Hepatocyte (in vitro differentiated cells): Measurements from ENCODE around the gene BST2. TPM values are rescaled to one million over a fixed set of nuclear protein-coding genes. Genes with fewer than 3 reads are reported as not detected.

Experiments
- DNase-seq: peaks from one replicate; pipeline ENCODE4 v3.0.0-alpha.2; 2016; ENCODE audit warnings: low spot score
- H2AFZ ChIP-seq: fragments of 200-600 bp; sonication (generic); 2 replicates; pipeline ENCODE4 v1.6.0; 2016; ENCODE audit warnings: antibody characterized with exemption, mild to moderate bottlenecking
- H3K27ac ChIP-seq: fragments of 200-600 bp; sonication (generic); 2 replicates; pipeline ENCODE4 v1.5.1; 2016; ENCODE audit warnings: mild to moderate bottlenecking
- H3K27me3 ChIP-seq: fragments of 200-600 bp; sonication (generic); 2 replicates; pipeline ENCODE4 v1.6.1; 2016
- H3K36me3 ChIP-seq: fragments of 200-600 bp; sonication (generic); replicated peaks from 2 replicates; pipeline ENCODE4 v1.5.1; 2016; ENCODE audit warnings: low read depth; ENCODE audit not compliant: insufficient read depth
- H3K4me1 ChIP-seq: fragments of 200-600 bp; sonication (generic); 2 replicates; pipeline ENCODE4 v1.5.1; 2016; ENCODE audit warnings: mild to moderate bottlenecking, moderate library complexity; ENCODE audit not compliant: insufficient read depth
- H3K4me2 ChIP-seq: fragments of 200-600 bp; sonication (generic); 2 replicates; pipeline ENCODE4 v1.6.0; 2016
- H3K4me3 ChIP-seq: fragments of 200-600 bp; sonication (generic); 2 replicates; pipeline ENCODE4 v1.5.1; 2016; ENCODE audit warnings: mild to moderate bottlenecking
- H3K79me2 ChIP-seq: fragments of 200-600 bp; sonication (generic); 2 replicates; pipeline ENCODE4 v1.6.0; 2017; ENCODE audit warnings: mild to moderate bottlenecking
- H3K9me2 ChIP-seq: fragments of 200-600 bp; sonication (generic); replicated peaks from 2 replicates; pipeline ENCODE4 v1.6.0; 2017; ENCODE audit warnings: mild to moderate bottlenecking; ENCODE audit not compliant: insufficient read depth
- H3K9me3 ChIP-seq: fragments of 200-600 bp; sonication (generic); 2 replicates; pipeline ENCODE4 v1.5.1; 2016; ENCODE audit warnings: low read depth, mild to moderate bottlenecking
- H4K20me1 ChIP-seq: fragments of 200-600 bp; sonication (generic); 2 replicates; pipeline ENCODE4 v1.6.0; 2016; ENCODE audit warnings: mild to moderate bottlenecking; ENCODE audit not compliant: insufficient read depth, poor library complexity, severe bottlenecking
- EZH2 ChIP-seq: fragments of 200-600 bp; sonication (generic); IDR thresholded peaks from 2 replicates; pipeline ENCODE4 v1.6.1; 2016; ENCODE audit warnings: antibody characterized with exemption, mild to moderate bottlenecking, borderline replicate concordance
- EZH2phosphoT487 ChIP-seq: fragments of 200-600 bp; sonication (generic); IDR thresholded peaks from one replicate; pipeline ENCODE4 v1.6.1; 2018; ENCODE audit warnings: antibody characterized with exemption, mild to moderate bottlenecking, low read depth, moderate library complexity; ENCODE audit not compliant: unreplicated experiment, severe bottlenecking
- WGBS: methylation state at CpG from one replicate; pipeline ENCODE4 v1.1.6; 2016; ENCODE audit warnings: low lambda C conversion rate; ENCODE audit errors: missing lambda C conversion rate; 5-methylcytosine and 5-hydroxymethylcytosine counted together
- polyA plus RNA-seq: library from polyadenylated mRNA; unstranded; fragments of >200 nt; fragmentation: Nextera tagmentation; extraction: Ambion mirVana; gene quantifications from 2 replicates; pipeline ENCODE4 v1.2.1, GENCODE V29; 2016
- total RNA-seq: library from RNA; depleted of rRNA; stranded (reverse); fragments of >200 nt; gene quantifications from 2 replicates; pipeline ENCODE4 v1.2.3, GENCODE V29; 2014
- TF ChIP-seq, protein P1 (sequence below): fragments of 200-600 bp; sonication (generic); IDR thresholded peaks from 2 replicates; pipeline ENCODE4 v1.5.1; 2016; ENCODE audit warnings: antibody characterized with exemption, mild to moderate bottlenecking; ENCODE audit not compliant: poor library complexity

Gene BST2
- total and polyA plus RNA-seq, 2 experiments from 2014 or later: 43.2 to 129 TPM

DNA sequence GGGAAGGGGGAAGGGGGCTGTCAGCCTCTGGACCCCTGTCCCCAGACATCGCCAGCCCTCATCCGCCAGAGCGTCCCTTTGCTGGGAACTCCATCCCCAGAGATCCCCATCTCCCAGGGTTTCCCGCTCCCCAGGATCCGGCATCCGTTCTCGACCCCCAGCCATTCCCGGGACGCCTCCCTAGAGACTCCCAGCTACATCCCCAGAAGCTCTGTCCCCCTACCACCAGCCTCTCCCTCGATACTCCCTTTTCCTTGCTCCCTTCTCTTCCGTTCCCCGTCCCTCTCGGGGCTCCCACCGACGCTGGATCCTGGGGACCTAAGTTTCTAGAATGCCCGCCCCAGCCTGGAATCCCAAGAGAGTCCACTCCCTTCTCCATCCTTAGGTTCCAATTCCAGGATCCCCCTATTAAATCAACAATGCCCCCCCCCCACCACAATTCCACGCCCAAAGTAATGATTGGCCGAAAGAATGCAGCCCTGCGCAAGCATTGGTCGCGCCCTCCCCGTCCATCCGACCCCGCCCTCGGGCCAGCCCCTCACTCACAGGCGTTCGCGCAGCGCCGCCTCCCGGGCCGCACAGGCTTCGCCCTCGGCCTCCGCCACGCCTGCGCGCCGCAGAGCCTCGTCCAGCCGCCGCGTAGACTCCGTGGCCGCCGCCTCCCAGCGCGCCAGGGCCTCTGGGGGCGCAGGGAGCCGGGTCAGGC, 14.6 kb downstream of the BST2 start:
- WGBS: 2% methylated on average over 34 of the region's 50 CpGs
- no peaks in the 10 kb centered on the region for H3K9me3 ChIP-seq
- H4K20me1 ChIP-seq: no peaks in the 10 kb centered on the region
- TF ChIP-seq EZH2 (no peak), EZH2phosphoT487 (no peak)
- TF ChIP-seq, protein P1, sequence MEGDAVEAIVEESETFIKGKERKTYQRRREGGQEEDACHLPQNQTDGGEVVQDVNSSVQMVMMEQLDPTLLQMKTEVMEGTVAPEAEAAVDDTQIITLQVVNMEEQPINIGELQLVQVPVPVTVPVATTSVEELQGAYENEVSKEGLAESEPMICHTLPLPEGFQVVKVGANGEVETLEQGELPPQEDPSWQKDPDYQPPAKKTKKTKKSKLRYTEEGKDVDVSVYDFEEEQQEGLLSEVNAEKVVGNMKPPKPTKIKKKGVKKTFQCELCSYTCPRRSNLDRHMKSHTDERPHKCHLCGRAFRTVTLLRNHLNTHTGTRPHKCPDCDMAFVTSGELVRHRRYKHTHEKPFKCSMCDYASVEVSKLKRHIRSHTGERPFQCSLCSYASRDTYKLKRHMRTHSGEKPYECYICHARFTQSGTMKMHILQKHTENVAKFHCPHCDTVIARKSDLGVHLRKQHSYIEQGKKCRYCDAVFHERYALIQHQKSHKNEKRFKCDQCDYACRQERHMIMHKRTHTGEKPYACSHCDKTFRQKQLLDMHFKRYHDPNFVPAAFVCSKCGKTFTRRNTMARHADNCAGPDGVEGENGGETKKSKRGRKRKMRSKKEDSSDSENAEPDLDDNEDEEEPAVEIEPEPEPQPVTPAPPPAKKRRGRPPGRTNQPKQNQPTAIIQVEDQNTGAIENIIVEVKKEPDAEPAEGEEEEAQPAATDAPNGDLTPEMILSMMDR: peak; percentile 70
- peak overlapping the region; percentile 31 for H3K4me3 ChIP-seq
- peak; percentile 97 for DNase-seq
- peak overlapping the region; percentile 68 for H2AFZ ChIP-seq
- H3K79me2 ChIP-seq: no peaks in the 10 kb centered on the region
- H3K27me3 ChIP-seq: peaks cover 9% of the 10 kb centered on the region
- H3K9me2 ChIP-seq: no peaks in the 10 kb centered on the region
- no peaks in the 10 kb centered on the region for H3K36me3 ChIP-seq
- peak overlapping the region; percentile 92 for H3K4me2 ChIP-seq
- H3K4me1 ChIP-seq: peaks cover 5% of the 10 kb centered on the region
- no peak overlapping the region for H3K27ac ChIP-seq

DNA sequence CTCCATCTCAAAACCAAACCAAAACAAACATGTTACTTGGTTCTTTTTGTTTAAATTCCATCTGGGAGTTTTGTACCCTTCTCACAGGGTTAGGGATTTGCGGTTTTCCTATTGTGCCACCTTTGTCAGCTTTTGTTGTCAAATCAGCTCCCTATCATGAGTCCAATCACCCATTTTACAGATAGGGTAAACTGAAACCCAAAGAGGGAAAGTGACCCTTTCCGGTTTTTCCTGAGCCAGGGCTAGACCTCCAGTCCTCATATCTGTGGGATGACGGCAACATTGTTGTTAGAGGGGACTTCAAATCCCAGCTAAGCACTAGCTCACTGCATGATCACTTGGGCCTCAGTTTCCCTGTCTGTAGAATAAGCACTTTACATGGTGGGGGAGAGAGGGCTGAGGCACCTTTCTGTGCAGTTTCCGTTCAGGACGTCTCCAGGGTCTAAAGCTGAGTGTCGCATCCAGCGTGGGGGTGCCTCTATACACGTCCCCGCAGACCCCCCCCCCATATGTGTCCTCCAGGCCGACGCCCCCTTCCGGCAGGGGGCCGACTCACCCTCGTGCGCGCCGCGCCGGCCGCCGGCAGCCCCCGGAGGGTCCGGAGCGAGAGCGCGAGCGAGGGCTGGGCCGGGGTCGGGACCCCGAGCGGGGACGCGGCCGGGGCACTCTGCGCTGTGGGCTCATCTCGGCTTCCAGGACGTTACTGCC, 15.3 kb downstream of the BST2 start:
- no peaks in the 10 kb centered on the region for H3K9me2 ChIP-seq
- H3K4me2 ChIP-seq: peak overlapping the region; percentile 92
- DNase-seq: no peak
- H3K79me2 ChIP-seq: no peaks in the 10 kb centered on the region
- no peaks in the 10 kb centered on the region for H3K36me3 ChIP-seq
- peak overlapping the region; percentile 29 for H3K4me3 ChIP-seq
- H3K4me1 ChIP-seq: peaks cover 5% of the 10 kb centered on the region
- H3K27ac ChIP-seq: no peak overlapping the region
- H2AFZ ChIP-seq: peak overlapping the region; percentile 68
- H3K27me3 ChIP-seq: peaks cover 9% of the 10 kb centered on the region
- WGBS: 14% methylated on average over 19 of the region's 37 CpGs
- no peaks in the 10 kb centered on the region for H3K9me3 ChIP-seq
- TF ChIP-seq EZH2: no peak
- TF ChIP-seq EZH2phosphoT487: no peak
- TF ChIP-seq, protein P1: no peak
- no peaks in the 10 kb centered on the region for H4K20me1 ChIP-seq

DNA sequence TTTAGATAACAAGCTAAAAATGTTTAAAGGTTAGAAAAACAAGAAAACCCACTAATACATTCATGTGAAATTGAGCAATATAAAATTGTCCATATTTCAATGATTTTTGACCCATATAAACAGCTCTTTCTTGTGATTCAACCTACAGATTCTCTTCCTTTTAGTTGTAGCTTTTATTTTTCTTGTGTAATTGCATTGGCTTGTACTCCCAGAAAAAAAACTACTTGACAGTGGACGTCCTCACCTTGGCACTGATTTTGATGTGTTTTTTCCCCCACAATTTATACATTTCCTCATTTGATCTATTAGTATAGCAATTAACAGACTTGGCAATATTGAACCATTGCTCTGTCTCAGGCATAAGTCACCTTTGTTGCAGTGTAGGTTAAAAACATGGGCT, 16.1 kb downstream of the BST2 start:
- H3K27ac ChIP-seq: no peak overlapping the region
- H3K9me2 ChIP-seq: no peaks in the 10 kb centered on the region
- no peak for TF ChIP-seq EZH2phosphoT487
- TF ChIP-seq, protein P1: no peak
- TF ChIP-seq EZH2: no peak
- DNase-seq: no peak
- H3K4me1 ChIP-seq: peaks cover 5% of the 10 kb centered on the region
- H2AFZ ChIP-seq: no peak overlapping the region
- no peak overlapping the region for H3K4me2 ChIP-seq
- no peaks in the 10 kb centered on the region for H3K9me3 ChIP-seq
- H3K36me3 ChIP-seq: no peaks in the 10 kb centered on the region
- H3K27me3 ChIP-seq: peaks cover 9% of the 10 kb centered on the region
- no peaks in the 10 kb centered on the region for H4K20me1 ChIP-seq
- WGBS: 67% methylated on average over 1 of the region's 1 CpG
- no peak overlapping the region for H3K4me3 ChIP-seq
- no peaks in the 10 kb centered on the region for H3K79me2 ChIP-seq
